GM18526 (cell line): ENCODE measurements around the gene TCF7L1.

Experiments
- POLR2A ChIP-seq: IDR thresholded peaks from 3 replicates; pipeline ENCODE4 v1.6.1; 2011; ENCODE audit not compliant: insufficient read length; ENCODE audit errors: extremely low read depth

The TCF7L1 gene

DNA sequence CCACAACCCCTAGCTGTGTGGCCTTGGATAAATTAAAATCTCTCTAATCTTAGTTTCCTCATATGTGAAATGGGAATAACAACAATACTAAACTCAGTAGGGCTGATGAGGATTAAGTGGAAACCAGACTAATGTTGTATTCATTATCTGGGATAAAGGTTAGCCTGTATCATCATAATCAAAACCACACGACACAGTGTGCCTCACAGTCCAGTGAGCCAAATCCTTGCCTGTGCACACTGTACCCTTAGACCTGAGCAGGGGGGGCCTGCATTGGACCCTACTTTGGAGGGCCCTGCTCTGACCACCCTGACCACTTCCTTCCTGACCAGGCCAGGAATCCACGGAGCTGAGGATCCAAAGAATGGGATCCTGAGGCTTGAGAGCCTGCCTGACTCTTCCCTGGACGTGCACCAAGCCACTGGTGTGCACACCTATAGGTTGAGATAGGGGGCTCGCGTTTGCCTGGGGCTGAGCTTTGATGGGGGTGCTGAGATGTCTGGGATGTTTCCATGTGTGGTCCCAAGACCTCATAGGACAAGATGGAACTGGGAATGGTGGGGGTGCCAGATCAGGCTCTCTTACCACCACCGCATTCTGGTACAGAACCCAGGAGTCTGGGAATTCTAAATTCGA, 124.9 kb downstream of the TCF7L1 start:
- TF ChIP-seq POLR2A = no peak

DNA sequence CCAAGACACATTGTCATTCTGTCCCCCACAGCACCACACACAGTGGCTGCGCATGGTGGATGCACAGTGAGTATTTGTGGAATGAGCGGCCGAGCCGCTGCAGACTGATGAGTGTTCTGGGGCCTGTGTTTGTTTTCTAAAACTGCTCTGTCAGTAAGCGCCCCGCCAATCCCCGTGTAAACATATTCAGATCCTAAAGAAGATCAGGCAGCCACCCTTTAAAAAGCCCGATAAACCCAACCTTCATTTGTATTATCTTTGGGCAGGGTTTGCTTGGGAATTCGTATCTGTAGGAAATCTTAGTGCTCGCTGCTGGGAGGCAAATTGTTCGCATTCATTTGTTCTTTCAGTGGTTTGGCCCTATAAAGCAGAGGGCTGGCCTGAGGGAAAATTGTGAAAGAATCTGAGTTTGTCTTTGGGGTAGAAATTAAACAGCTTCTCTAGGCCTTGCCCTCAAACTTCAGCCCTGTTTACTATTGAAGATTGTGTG, 126.0 kb downstream of the TCF7L1 start:
- no peak for TF ChIP-seq POLR2A

DNA sequence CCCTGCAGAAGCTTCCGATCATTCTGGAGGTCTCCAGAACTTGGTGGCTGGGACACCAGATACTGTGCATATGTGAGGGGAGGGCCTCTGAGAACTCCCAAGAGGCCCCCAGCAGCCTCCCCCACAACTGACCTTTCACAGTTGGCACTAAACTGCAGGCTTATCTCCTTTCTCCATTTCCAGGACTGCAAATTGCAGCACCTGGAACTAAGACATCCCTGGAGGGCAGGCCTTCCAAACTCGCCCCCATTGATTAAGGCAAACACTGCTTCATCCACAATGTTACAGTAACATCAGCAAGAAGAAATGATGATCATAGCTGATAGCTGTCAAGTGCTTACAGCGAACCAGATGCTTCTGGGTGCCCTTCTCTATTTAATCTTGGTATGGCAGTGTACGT, 126.7 kb downstream of the TCF7L1 start:
- TF ChIP-seq POLR2A = no peak

DNA sequence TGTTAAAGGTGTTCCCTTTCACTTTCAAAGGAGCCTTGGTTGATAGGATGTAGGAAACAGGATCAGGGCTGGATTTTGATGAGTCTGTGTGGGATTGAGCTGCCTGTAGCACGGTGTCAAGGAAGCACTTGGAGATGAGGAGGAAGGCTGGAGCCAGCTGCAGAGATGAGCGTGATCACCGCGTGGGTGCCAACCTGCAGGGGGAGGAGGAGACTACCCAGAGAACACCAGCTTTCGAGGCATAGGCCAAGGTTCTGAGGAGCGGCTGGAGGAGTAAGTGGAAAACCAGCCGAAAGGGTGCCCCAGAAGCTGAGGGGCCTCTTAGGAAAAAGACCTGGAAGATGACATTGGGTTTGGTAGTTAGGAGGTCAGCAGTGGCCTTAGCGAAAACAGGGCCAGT, 130.4 kb downstream of the TCF7L1 start:
- TF ChIP-seq POLR2A = no peak

DNA sequence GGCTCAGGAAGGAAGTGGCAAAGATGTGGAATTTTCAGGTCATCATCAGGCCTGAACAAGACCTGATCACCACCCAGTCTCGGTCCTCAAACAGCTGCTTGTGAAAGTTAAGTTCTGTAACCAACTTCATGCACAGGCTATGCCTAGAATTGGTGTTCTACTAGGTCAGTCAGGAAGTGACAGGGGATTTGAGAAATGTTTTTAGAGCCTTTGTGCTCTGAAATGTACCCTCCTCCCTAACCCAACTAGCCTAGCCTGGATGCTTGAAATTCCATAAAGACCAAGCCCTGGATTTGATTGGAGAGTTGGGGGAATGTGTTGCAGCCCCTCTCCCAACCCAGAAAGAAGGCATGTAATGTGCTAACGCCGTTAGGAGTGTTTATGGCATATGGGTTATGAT, 131.3 kb downstream of the TCF7L1 start:
- TF ChIP-seq POLR2A = no peak

DNA sequence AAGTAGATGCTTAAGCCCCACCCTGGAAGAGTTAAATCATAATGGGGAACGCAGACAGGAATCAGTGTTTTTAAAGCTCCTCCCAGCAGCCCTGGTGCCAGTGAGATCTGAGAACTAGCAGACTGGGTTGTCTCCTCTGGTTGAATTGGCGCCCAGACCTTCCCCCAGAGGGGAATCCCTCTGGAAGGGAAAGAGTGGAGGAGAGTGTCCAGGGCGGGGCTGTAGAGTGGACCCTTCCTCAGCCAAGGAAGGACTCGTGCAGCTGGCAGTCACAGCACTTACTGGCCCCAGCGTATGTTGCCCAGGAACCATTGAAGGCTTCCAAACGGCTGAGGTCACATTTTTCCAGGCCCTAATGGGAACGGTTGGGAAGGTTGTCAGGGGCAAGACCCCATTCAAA, 132.1 kb downstream of the TCF7L1 start:
- TF ChIP-seq POLR2A = no peak

DNA sequence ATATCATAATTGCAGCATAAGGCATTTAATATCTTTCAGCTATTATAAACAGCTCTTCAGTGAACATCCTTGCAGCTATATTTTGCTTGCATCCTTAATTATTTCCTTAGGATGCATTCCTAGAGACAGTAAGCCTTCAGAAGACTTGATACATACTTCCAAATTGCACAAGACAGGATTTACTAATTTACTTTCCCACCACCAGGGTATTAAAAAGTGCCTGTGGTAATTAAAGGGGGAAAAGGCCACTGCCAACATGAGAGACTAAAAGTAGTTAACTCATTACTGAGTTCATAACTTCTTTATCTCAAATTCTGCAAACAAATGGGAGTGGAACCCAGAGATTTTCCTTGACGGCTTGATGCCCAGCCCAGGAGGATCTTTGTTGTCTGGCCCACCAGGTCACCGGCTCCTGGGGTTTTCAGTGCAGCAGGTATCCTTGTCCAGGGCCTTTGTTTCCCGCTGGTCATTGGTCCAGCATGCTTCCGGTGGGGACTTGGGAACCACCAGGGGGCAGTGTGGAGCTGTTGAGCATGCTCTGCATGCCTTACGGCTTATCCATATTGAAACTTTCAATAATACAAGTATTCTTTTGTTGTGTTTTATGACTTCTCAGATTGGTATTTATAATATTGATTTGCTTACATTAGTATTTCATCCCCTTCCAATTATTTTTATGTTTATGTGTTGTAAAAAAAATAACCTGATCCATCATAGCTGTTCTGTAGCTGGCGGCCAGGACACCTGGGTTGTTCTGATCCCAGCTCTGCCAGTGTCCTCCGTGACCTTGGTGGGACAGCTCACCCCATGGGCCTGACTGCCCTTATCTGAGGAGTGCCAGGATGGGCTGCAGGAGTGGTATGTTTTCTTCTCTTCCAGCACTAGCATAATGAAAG, 133.2 kb downstream of the TCF7L1 start:
- no peak for TF ChIP-seq POLR2A

DNA sequence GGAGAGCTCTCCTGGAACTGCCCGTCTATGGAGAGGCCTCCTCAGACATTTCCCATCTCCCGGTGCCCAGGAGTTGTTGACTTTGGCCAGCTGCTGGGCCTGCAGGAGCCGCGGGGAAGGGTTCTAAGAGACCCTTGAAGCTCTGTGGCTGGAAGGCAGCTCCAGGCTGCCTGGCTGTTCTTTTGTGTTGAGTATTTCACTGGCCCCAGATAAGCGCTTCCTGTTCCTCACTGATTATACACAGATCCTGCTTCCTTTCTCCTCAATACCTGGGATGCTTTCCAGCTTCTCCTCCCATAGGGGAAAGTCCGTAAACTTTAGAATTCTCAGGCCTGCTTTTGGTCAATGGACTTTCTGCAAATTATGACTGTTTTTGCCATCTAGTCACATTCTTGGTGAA, 136.8 kb downstream of the TCF7L1 start:
- TF ChIP-seq POLR2A = no peak

DNA sequence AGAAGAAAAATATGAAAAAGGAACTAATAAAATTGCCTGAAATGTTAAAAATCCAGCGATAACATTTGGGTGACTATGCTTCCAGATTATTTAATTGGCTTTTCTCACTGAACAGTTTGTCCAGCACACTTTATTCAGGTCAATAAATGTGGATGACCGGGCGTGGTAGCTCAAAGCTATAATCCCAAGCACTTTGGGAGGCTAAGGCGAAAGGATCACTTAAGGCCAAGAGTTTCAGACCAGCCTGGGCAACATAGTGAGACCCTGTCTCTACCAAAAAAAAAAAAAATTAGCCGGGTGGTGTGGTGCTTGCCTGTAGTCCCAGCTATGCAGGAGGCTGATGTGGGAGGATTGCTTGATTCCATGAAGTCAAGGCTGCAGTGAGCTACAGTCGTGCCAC, 139.2 kb downstream of the TCF7L1 start:
- no peak for TF ChIP-seq POLR2A

DNA sequence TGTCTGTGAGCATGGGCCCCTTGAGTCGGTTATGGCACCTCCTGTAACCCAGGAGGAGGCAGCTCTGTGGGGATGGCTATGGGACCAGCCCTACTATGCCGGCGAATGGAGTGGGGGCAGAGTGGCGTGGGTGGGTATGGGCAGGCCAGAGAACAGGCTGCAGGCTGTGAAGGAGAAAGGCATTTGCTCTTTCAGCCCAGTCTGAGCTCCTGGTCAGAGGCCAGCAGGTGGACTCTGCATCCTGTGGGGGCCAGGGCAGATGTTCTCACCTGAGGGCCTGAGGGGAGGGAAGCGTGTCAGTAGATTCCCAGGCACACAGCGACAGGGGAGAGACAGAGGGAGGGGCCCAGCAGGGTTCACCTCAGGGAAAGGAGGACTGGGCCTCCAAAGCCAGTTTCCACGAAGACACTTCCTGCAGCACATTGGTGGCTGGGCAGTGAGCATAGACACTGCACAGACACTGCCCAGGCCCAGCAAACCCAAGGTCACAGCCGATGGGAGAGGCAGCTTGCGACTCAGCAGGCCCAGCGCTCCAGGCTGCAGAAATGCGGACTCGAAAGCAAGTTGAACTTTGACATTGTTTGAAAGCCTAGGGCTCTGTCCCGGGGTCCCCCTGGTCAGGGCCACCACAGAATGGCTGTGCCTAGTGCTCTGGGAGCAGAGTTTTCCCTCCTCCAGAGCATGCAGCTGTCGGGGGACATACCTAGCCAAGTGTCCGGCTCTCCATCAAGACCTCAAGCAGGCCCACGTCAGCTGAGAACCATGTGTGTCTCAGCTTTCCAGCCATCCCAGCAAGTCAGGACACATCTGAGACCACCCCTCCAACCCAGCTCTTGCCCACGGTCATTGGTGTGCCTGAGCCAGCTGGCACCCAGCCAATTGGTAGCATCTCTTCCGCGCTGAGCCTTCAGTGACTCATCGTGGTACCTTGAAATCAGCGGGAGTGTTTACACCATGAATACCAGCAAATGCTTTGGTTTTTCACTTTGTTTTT, 140.8 kb downstream of the TCF7L1 start:
- TF ChIP-seq POLR2A = no peak

DNA sequence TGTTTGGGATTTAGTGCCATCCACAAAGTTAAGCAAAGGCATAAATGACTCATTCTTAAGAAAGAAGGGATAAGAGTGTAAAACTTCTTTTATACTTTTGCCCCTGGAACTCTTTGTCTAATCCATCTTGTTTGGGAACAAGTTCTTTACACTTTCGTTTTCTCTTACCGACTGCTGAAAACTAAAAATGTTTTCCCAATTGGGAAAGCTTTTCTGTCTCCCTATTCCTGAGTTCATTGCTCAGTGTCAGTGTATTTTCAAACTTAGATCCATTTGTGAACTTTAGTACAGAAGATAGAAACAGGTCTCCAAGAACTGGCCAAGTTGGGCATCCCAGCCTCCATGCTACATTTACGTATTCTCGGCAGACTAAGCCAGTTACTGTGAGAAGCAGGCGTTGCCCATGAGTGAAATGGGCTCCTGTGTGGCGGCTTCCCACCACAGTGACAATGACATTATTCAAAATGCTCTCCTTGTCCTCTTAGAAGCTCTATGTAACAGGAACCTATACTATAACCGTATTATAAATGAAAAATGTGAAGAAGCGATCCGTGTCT, 142.9 kb downstream of the TCF7L1 start:
- TF ChIP-seq POLR2A = no peak

DNA sequence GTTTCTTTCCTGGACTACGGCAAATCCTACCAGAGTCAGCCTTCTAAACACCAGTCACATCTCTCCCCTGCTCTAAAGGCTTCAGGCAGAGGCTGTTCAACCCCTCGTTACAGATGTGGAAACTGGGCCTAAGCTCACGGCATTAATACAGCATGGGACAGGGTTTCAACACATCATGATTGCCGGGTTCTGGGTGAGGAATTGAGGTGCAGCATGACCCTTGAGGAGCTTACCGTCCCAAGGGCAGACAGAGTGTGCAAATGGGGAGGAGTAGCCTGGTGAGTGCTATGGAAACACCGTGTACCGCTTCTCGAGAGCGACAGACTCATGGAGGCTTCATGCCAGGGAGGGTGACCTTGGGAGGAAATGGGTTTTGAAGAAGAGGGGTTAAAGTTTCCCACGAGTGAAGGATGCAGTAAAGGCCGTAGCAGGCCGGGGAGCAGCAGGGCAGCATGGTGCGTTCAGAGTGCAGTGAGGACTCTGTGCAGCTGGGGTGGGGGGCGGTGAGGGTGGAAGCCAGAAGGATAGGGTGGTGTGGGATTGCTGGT, 143.5 kb downstream of the TCF7L1 start:
- no peak for TF ChIP-seq POLR2A

DNA sequence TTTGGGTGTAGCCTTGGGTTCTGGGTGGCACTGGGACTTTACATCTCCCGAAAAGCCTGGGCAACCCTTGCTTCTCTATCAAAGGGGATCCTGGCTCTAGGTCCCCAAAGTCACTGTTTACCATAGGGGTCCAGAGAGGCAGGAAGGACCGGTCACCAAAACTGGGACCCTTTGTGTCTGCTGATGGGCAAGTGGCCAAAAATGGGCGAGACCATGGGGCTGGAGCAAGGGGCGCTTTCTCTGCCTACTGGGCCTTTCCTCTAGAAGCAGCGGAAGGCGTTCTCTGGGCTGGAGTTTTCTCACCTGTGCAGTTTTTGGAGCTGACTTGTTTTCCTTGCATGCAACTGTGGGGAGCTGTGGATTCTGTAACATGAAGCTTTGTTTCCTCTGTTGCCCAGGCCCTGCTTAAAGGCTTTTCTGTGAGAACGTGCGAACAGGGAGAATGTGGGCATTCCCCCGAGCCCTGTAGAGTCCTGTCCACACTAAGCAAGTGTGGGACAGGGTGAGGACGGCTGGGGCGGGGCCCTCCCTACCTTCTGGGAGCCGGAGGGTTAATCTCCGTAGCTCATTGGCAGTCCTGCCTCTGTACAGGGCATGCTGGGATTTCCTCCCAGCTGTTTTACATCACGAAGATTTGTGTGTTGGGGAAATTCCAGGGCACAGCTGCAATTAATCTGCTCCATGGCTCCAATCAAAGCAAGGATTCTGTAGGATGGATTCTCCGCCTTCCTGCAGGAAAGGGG, 144.4 kb downstream of the TCF7L1 start:
- TF ChIP-seq POLR2A = no peak

DNA sequence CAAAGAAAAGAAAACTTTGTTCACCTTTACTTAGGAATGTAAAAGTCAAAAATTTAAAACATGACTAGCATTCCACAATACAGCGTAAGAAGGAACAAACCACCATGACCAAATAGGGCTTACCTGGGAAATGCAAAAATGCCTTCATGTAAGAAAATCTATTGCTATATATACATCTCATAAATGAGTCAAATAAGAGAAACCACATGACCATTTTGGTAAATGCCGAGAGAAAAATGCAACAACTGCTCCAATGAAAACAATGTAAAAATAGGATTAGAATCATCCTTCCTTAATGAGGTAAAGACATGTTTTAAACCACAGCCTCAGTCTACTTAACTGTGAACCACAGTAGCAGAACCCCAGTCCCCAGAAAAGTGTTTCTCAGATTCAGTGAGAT, 145.2 kb downstream of the TCF7L1 start:
- no peak for TF ChIP-seq POLR2A
